GM12872 (cell line): ENCODE measurements around the gene TANGO2.

Experiments
- CTCF ChIP-seq: IDR thresholded peaks from 3 replicates; pipeline ENCODE4 v1.5.1; 2011; ENCODE audit warnings: low read depth, mild to moderate bottlenecking, low read length, moderate library complexity; ENCODE audit not compliant: insufficient read depth

The TANGO2 gene

GRCh38 chr22:20020533-20021195 is at the start of gene TANGO2:
Gene TANGO2 (plus strand): TSS chr22:20021110. CDS start chr22:20036799, 15,689 bp downstream.
- no peak for TF ChIP-seq CTCF

- TF ChIP-seq CTCF, result no peak
Measured at GRCh38 chr22:19971276-19972124, 49.4 kb upstream of the TANGO2 start.

- no peak for TF ChIP-seq CTCF
Measured at GRCh38 chr22:19972251-19972650, 48.7 kb upstream of the TANGO2 start.

GRCh38 chr22:19972652-19973550 is 48.0 kb upstream of the TANGO2 start:
- no peak for TF ChIP-seq CTCF

GRCh38 chr22:19973551-19974267 is 47.2 kb upstream of the TANGO2 start:
- no peak for TF ChIP-seq CTCF

- TF ChIP-seq CTCF, result no peak
Measured at GRCh38 chr22:19974268-19974861, 46.5 kb upstream of the TANGO2 start.
